T-helper 2 cell treated with Interferon-gamma antibody and Interleukin-4, amounts not matched to agents 5 μg/mL and 100 μg/mL, for 36 hours (primary cell): Measurements from ENCODE around the gene ADAMTSL2.

Experiments used
- DNase-seq: peaks from one replicate; pipeline ENCODE4 v3.0.0; 2021; ENCODE audit warnings: low spot score
- H3K27ac Mint-ChIP-seq: one replicate; pipeline ENCODE4 v1.8.0; 2021; ENCODE audit warnings: mild to moderate bottlenecking, mixed read lengths
- H3K27me3 Mint-ChIP-seq: one replicate; pipeline ENCODE4 v1.8.0; 2021; ENCODE audit warnings: low read depth, mixed read lengths
- H3K36me3 Mint-ChIP-seq: one replicate; pipeline ENCODE4 v1.8.0; 2021; ENCODE audit warnings: low read depth, mixed read lengths
- H3K4me1 Mint-ChIP-seq: one replicate; pipeline ENCODE4 v1.8.0; 2021; ENCODE audit warnings: low read depth, mixed read lengths
- H3K4me3 Mint-ChIP-seq: one replicate; pipeline ENCODE4 v1.8.0; 2022; ENCODE audit warnings: mild to moderate bottlenecking, moderate library complexity, mixed read lengths
- H3K9me3 Mint-ChIP-seq: one replicate; pipeline ENCODE4 v1.8.0; 2021; ENCODE audit warnings: mixed read lengths

ADAMTSL2 gene

DNA sequence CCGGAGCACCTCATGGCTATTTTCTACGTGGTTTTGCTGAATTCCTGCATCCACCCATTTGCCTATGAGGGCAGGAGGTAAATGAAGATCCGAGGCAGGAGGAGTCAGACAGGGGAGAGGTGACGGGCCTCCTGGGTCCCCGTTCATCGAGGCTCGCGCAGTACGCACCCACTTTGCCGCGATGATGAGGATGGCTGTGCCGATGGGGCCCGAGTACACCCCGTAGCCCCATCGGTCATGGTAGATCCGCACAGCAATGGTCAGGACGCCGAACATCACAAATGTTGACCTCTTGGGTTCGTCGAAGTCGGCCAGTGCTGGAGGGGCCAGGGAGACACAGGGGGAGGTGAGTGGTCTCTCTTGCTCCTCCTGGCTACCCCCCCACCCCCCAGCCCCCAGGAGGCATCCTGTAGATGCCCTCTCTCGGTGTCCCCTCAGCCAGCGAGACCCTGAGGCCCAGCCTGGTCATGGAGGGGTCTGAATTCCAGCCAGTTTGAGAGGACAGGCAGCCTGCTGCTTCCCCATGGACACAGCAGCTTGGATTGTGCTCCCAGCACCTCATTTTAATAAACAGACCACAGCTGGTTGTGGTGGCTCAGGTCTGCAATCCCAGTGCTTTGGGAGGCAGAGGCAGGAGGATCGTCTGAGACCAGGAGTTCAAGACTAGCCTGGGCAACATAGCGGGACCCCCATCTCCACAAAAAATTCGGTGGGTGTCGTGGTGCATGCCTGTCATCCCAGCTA is 15.6 kb upstream of the ADAMTSL2 start:
- no peaks in the 10 kb centered on the region for H3K4me1 Mint-ChIP-seq
- H3K4me3 Mint-ChIP-seq, result no peak overlapping the region
- H3K27ac Mint-ChIP-seq, result no peak overlapping the region
- DNase-seq, result no peak
- H3K36me3 Mint-ChIP-seq, result no peaks in the 10 kb centered on the region
- no peaks in the 10 kb centered on the region for H3K27me3 Mint-ChIP-seq
- H3K9me3 Mint-ChIP-seq, result no peaks in the 10 kb centered on the region

DNA sequence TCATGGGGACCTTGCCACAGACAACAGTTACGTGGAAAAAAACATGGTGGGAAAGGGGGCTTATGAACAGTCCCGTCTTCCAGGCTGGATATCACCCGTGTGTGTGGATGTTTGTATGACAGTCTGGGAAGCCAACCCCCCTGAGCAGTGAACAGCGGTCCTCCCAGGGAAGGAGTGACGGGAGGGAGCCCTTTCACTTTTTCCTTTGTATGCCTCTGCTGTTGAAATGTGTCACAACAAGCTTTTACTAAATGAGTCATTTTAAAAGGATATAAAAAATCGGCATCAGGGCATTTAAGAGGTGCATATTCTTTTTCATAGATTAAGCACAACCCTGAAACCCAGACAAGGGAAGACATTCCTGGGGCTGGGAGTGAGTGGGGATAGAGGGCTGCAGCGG is 14.8 kb upstream of the ADAMTSL2 start:
- H3K36me3 Mint-ChIP-seq, result no peaks in the 10 kb centered on the region
- H3K9me3 Mint-ChIP-seq, result no peaks in the 10 kb centered on the region
- H3K27me3 Mint-ChIP-seq, result no peaks in the 10 kb centered on the region
- no peak overlapping the region for H3K27ac Mint-ChIP-seq
- DNase-seq, result no peak
- H3K4me3 Mint-ChIP-seq, result no peak overlapping the region
- H3K4me1 Mint-ChIP-seq, result no peaks in the 10 kb centered on the region

DNA sequence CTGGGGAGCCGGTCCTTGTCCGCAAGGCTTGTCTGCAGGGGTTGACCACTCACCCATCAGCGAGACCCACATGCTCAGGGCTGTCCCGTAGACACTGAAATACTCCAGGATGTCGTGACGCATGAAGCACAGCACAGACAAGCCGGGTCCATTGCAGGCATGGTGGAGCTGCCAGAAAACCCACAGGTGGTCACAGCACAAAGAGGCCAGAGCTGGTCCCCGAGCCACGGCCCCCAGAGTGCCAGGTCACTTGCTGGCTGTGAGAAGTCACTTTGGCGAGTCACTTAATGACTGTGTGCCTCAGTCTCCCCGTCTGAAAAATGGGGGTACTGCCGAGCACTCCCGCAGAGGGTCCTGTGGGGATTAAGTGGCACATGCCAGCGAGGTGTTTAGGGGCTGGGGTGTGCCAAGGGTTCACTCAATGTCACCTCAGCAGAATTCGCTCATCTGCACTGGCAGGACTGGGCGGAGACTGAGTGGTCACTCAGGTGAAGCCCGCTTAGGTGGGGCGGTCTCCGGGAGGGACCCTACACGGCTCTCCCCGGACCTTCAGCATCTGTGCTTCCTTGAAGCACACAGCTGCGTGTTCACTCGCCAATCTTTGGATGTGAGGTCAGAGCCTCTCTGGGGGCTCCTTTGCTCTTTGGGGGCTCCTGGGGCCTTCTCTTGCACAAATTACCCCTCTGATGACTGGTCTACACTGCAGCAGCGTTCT is 14.2 kb upstream of the ADAMTSL2 start:
- Mint-ChIP-seq H3K36me3 (no peaks in the 10 kb centered on the region), H3K27me3 (no peaks in the 10 kb centered on the region), H3K4me3 (no peak overlapping the region), H3K9me3 (no peaks in the 10 kb centered on the region), H3K27ac (no peak overlapping the region), H3K4me1 (no peaks in the 10 kb centered on the region)
- no peak for DNase-seq

DNA sequence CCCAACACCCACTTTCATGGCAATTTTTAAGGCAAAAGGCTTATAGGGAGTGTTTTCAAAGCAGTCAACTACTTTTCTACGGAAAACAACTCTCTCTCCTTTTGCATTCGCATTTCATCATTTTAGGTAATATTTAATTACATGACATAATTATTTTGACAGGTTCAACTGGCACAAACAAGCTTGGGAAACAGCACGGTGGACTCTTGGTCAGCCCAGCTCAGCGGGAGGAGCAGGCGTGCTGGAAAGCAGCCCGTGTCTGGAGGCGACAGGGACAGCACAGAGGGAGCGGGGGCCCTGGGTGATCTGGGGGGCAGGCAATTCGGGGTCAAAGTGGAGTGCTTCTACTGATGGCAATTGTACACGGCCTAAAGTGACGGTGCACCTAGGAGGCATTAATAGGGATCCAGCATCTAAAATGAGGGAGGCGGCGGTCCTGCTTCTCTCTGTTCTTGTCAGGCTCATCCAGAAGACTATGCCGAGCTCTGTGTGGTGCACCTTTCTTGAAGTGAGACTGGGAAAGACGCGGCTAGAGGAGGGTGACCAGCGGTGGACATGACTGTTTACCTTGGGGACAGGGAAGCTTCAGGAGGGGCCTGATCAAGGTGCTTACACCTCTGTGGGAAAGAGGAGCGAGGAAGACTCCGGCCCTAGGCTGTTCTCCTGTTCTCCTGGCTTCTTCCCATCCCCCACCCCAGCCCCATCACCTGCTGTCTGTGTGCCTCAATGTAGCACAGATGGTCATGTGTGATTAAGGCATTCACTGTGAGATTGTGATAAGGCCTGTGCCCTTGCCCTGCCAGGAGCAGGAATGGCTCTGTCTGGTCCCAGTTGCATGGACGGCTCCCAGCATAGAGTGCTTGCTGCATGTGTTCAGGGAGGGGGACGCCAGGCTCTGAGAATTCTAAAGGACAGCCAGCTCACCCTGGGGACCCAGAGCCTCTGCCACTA is 13.1 kb upstream of the ADAMTSL2 start:
- H3K4me1 Mint-ChIP-seq, result no peaks in the 10 kb centered on the region
- H3K36me3 Mint-ChIP-seq, result no peaks in the 10 kb centered on the region
- no peak for DNase-seq
- H3K4me3 Mint-ChIP-seq, result no peak overlapping the region
- H3K9me3 Mint-ChIP-seq, result no peaks in the 10 kb centered on the region
- H3K27ac Mint-ChIP-seq, result no peak overlapping the region
- H3K27me3 Mint-ChIP-seq, result no peaks in the 10 kb centered on the region

DNA sequence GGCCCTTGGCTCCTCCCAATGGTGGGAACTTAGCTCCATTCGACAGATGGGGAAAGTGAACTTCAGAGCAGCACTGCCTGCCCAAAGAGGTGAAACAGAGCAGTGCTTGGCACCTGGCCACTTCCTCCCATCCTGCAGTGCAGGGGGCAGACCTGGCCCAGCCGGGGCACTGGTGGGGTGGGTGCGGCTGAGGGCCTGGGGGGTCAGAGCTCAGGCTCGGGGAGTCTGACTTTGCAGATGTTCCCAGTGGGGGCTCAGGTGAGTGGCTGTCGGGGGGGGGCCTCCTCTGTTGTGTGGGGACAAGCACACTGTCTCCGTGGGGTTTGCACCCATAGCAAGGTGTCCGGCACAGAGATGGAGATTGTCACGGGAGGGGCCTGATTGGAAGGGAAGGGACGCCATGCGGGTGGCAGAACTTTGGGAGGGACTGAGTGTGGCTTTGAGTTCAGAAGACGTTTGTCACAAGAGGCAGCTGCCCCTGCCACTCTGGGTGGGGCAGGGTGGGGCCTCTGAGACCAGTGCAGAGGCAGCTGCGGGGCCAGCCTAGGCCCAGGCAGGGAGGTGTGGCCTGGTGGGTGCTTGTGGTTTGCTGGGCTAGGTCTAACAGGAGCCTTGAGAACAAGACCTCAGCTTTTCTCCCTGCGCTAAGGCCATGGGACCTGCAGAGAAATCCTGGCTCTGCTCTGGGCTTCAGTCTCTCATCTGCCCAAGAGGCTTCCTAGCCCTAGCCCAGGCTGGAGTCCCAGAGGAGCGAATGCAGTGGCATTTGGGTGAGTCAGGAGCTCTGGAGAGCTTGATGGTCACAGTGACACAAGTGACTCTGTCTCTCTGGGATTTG is 12.2 kb upstream of the ADAMTSL2 start:
- DNase-seq, result no peak
- no peaks in the 10 kb centered on the region for H3K36me3 Mint-ChIP-seq
- H3K9me3 Mint-ChIP-seq, result no peaks in the 10 kb centered on the region
- no peak overlapping the region for H3K27ac Mint-ChIP-seq
- H3K27me3 Mint-ChIP-seq, result no peaks in the 10 kb centered on the region
- no peak overlapping the region for H3K4me3 Mint-ChIP-seq
- no peaks in the 10 kb centered on the region for H3K4me1 Mint-ChIP-seq

DNA sequence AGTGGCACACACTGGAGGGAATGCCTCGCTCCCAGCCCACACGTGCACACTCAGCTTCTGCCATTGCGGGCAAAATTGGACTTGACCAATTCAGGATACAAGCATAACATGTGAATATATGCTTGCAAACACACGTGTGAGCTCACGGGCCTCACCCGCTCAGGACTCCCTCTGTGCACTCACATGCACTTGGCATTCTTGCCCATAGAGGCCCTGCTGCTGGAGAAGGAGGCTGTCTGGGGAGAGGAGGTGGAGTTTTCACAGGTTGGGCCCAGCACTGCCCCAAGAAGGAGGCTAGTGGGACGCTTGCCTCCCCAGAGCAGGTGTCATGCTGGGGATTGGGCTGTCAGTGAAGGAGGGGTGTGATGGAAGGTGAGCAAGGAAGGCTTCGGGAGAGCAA is 11.4 kb upstream of the ADAMTSL2 start:
- H3K4me3 Mint-ChIP-seq, result no peak overlapping the region
- H3K36me3 Mint-ChIP-seq, result no peaks in the 10 kb centered on the region
- no peaks in the 10 kb centered on the region for H3K9me3 Mint-ChIP-seq

DNA sequence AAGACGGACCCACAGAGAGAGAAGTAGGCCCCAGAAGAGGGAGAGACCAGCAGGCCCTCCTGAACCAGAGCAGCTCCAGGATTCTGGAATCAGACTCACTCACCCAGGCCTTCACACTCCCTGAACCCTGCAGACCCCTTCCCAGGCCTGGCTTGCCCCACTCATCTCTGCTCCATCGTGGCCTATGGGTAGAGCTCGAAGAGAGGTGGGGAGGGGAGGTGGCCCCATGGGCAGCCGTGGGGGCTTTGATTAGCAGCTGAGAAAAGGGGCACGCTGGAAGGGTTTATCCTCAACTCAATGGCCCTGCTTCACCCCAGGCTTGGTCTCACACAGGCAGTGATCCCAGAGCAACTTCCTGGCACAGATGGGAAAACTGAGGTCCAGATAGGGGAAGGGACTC is 10.4 kb upstream of the ADAMTSL2 start:
- H3K27me3 Mint-ChIP-seq, result no peaks in the 10 kb centered on the region
- no peak for DNase-seq
- H3K4me3 Mint-ChIP-seq, result no peak overlapping the region
- H3K4me1 Mint-ChIP-seq, result no peaks in the 10 kb centered on the region
- no peaks in the 10 kb centered on the region for H3K9me3 Mint-ChIP-seq
- no peak overlapping the region for H3K27ac Mint-ChIP-seq
- H3K36me3 Mint-ChIP-seq, result no peaks in the 10 kb centered on the region

More for the DNA sequence above, 11.4 kb upstream of the ADAMTSL2 start:
- DNase-seq, result no peak
- Mint-ChIP-seq H3K27me3 (no peaks in the 10 kb centered on the region), H3K27ac (no peak overlapping the region), H3K4me1 (no peaks in the 10 kb centered on the region)

DNA sequence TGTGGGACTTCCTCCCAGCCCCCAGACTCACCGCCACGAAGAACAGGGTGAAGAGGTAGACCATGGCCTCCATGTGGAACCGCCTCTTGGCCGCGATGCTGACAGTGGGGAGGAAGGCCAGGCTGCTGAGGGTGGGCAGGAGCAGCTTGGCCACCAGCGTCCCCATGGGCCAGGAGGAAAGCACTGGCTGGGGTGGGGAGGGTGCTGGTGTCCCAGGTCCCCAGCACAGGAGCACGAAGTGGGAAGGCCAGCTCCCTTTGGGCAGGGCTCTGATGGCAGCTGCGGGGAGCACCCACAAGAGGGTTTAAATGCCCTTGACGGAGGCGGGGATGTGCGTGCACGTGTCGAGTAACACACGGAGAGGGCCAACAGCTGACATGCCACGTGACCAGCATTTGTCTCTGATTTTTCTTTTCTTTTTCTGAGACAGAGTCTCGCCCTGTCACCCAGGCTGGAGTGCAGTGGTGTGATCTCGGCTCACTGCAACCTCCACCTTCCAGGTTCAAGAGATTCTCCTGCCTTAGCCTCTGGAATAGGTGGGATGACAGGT is 9.8 kb upstream of the ADAMTSL2 start, which contains the start of gene MYMK:
Gene MYMK, minus strand, starts transcription at position 281 of the 550 bp plus-strand sequence. Its CDS starts 115 bp downstream, at position 166.
- no peak for DNase-seq
- H3K36me3 Mint-ChIP-seq, result no peaks in the 10 kb centered on the region
- H3K4me1 Mint-ChIP-seq, result no peaks in the 10 kb centered on the region
- no peaks in the 10 kb centered on the region for H3K9me3 Mint-ChIP-seq
- H3K27me3 Mint-ChIP-seq, result no peaks in the 10 kb centered on the region
- no peak within 1 kb of the TSS for H3K4me3 Mint-ChIP-seq
- no peak within 1 kb of the TSS for H3K27ac Mint-ChIP-seq

DNA sequence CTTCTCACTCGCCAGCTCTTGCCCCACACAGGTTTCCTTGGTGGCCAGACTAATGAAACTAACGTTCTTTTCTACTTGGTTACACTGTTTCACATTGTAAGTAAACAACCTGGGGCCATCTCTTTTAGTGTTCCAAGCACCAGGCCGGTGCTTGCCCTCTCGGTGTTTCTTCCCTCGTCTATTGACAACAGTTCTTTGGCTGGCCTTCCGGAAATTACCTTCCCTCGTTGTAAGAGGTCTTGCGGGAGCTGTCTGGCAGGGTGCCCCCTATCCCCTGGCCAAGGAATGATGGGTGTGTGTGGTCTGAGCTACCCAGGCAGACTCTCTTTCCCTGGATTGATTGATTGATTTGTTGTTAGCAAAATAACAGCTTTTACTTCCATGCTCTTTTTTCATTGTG is 8.8 kb upstream of the ADAMTSL2 start:
- DNase-seq, result no peak
- Mint-ChIP-seq H3K9me3 (no peaks in the 10 kb centered on the region), H3K27me3 (no peaks in the 10 kb centered on the region), H3K4me3 (no peak overlapping the region), H3K4me1 (no peaks in the 10 kb centered on the region), H3K36me3 (no peaks in the 10 kb centered on the region), H3K27ac (no peak overlapping the region)

DNA sequence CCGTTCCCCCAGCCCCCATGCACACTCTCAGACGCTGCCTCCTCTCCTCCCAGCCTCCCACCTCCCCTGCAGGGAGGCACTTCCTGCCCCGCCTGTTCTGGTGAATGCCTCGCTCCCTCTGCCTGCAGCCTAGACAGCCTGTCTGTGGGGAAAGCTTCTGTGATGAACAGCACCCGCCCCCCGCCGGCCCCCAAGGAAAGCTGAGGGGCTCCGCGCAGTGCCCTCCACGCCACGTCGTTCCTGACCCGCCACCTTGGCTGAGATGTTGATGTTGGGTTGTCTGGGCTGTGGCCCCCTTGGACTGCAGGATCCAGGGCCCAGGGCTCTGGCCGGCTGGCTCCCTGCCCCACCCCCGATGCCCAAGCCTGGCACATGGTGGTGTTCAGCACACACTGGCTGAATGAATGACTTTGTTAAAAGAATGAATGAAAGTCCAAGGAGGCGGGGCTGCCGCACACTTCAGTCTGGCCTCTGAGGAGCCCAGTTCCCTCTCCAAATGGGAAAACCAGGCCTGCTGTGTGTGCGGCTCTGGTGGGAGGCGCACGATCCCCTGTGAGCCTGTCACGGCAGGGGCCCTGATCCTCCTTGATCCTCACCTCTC is 7.7 kb upstream of the ADAMTSL2 start:
- no peak overlapping the region for H3K27ac Mint-ChIP-seq
- no peak for DNase-seq
- H3K9me3 Mint-ChIP-seq, result no peaks in the 10 kb centered on the region
- no peaks in the 10 kb centered on the region for H3K4me1 Mint-ChIP-seq
- H3K4me3 Mint-ChIP-seq, result no peak overlapping the region
- H3K36me3 Mint-ChIP-seq, result no peaks in the 10 kb centered on the region
- no peaks in the 10 kb centered on the region for H3K27me3 Mint-ChIP-seq

DNA sequence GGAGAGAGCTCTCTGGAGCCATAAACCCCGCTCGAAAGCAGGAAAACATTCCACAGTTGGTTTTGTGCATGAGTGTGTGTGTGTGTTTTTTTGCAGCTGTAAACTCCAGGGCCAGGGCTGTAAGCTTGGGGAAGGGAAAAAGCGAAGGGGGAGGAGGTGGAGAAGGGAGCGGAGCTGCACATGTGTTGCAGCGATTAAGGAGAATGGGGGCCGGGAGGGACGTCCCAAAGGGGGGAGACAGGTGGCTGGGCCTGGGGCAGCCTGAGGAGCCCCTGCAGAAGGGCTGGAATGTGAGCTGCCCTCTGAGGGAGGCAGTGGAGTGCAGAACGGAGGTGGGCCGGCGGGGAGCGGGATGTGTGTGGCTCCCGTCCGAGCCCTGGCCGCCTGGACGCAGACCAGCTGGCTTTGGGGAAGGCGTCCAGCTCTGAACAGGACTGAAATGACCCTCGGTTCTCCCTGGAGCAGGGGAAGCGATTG is 7.0 kb upstream of the ADAMTSL2 start:
- Mint-ChIP-seq H3K27me3 (no peaks in the 10 kb centered on the region), H3K27ac (no peak overlapping the region), H3K4me3 (no peak overlapping the region), H3K4me1 (no peaks in the 10 kb centered on the region), H3K36me3 (no peaks in the 10 kb centered on the region), H3K9me3 (no peaks in the 10 kb centered on the region)
- DNase-seq, result no peak

DNA sequence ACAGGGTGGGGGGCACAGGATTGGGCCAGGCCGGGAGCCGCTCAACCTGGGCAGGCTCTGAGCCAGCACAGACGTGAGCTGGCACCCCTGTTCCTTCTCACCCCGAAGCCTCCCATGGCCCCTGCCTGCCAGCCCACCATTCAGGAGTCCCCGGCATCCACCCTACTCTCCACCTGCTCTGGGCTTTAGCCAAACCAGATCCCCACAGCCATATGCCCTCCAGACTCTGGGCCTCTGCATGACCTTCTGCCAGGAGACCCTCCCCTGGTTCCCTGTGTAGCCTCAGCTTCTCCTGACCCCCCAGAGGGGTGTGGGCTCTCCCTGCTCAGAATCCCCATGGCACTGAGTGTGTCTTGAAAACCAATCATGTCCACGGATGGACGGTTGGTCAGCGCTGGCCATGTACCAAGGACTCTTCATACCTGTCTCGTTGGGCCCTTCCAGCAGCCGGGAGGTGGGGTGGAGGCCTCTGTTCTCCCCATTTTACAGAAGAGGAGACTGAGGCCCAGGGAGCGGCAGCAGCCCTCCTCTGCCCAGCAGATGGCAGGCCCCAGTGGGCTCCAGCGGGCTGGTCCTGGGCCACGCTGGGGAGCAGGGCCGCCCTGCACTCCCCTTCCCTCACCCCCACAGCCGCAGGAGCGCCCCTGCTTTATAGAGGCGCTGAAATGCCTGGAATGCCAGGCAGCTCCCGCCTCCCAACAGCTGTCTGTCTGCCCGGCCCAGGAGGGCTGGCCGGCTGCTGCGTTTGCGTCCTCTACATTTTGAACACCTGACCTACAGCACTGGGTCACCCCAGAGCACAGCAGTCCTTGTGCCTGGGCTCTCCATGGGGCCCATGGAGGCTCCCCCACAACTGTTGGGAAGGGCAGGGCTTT is 6.3 kb upstream of the ADAMTSL2 start:
- Mint-ChIP-seq H3K36me3 (no peaks in the 10 kb centered on the region), H3K27me3 (peaks cover 7% of the 10 kb centered on the region), H3K4me3 (no peak overlapping the region), H3K9me3 (no peaks in the 10 kb centered on the region), H3K4me1 (no peaks in the 10 kb centered on the region), H3K27ac (no peak overlapping the region)
- DNase-seq, result no peak
